HepG2 (cell line): Measurements from ENCODE around the gene SLC10A1. TPM values are rescaled to one million over a fixed set of nuclear protein-coding genes. Genes with fewer than 3 reads are reported as not detected.

ENCODE experiments used
- AKAP8 ChIP-seq: sonication (generic); formaldehyde crosslinking; IDR thresholded peaks from 2 replicates; pipeline ENCODE4 v1.5.1; 2020; ENCODE audit warnings: mild to moderate bottlenecking, missing genetic modification reagents
- CBX1 ChIP-seq: IDR thresholded peaks from one replicate; pipeline ENCODE4 v1.6.1; 2016; ENCODE audit warnings: antibody characterized with exemption, low read depth
- CREM ChIP-seq, 2 experiments: sonication (generic) in 1 of 2; formaldehyde crosslinking in 1 of 2; IDR thresholded peaks; 2 replicates each; pipeline versions ENCODE4 v1.4.0 to v1.6.1; 2016 to 2020; ENCODE audit warnings: antibody characterized with exemption in 1 of 2, mild to moderate bottlenecking in 1 of 2, missing genetic modification reagents in 1 of 2
- FIP1L1 ChIP-seq: fragments of 200-400 bp; formaldehyde crosslinking; IDR thresholded peaks from 2 replicates; pipeline ENCODE4 v1.6.1; 2018; ENCODE audit warnings: low read depth, mild to moderate bottlenecking, low read length, moderate library complexity, borderline replicate concordance; ENCODE audit not compliant: insufficient read depth
- IRX3 ChIP-seq: sonication (generic); formaldehyde crosslinking; IDR thresholded peaks from 2 replicates; pipeline ENCODE4 v1.8.1; 2023; ENCODE audit warnings: mild to moderate bottlenecking, low read depth, missing genetic modification reagents, borderline replicate concordance
- NCOA2 ChIP-seq: sonication (generic); formaldehyde crosslinking; IDR thresholded peaks from 2 replicates; pipeline ENCODE4 v1.8.0; 2022; ENCODE audit warnings: inconsistent platforms
- NRL ChIP-seq: sonication (generic); formaldehyde crosslinking; IDR thresholded peaks from 2 replicates; pipeline ENCODE4 v1.5.0; 2020; ENCODE audit warnings: missing genetic modification reagents, mild to moderate bottlenecking, moderate library complexity, borderline replicate concordance
- PRDM4 ChIP-seq: sonication (generic); formaldehyde crosslinking; IDR thresholded peaks from 2 replicates; pipeline ENCODE4 v1.9.0; 2021; ENCODE audit warnings: missing genetic modification reagents, borderline replicate concordance
- RFX3 ChIP-seq: IDR thresholded peaks from 2 replicates; pipeline ENCODE4 v1.6.1; 2016; ENCODE audit warnings: missing biosample characterization, missing genetic modification reagents
- SOX5 ChIP-seq: IDR thresholded peaks from 2 replicates; pipeline ENCODE4 v1.6.1; 2016; ENCODE audit warnings: borderline replicate concordance
- TSC22D2 ChIP-seq: sonication (generic); formaldehyde crosslinking; IDR thresholded peaks from 2 replicates; pipeline ENCODE4 v1.5.1; 2020; ENCODE audit warnings: missing genetic modification reagents, mild to moderate bottlenecking, borderline replicate concordance
- ZBTB10 ChIP-seq: sonication (generic); formaldehyde crosslinking; IDR thresholded peaks from 2 replicates; pipeline ENCODE4 v1.4.0; 2020; ENCODE audit warnings: missing genetic modification reagents, borderline replicate concordance
- ZHX2 ChIP-seq, 2 experiments: sonication (generic) in 1 of 2; formaldehyde crosslinking in 1 of 2; IDR thresholded peaks; 2 replicates each; pipeline versions ENCODE4 v1.6.1 to v1.9.0; 2014 to 2022; ENCODE audit warnings: antibody characterized with exemption in 1 of 2, borderline replicate concordance in 1 of 2, inconsistent platforms in 1 of 2, low read depth in 1 of 2, missing genetic modification reagents in 1 of 2
- ZNF10 ChIP-seq: sonication (generic); formaldehyde crosslinking; IDR thresholded peaks from 2 replicates; pipeline ENCODE4 v1.4.0; 2020; ENCODE audit warnings: mild to moderate bottlenecking, low read depth, missing genetic modification reagents, borderline replicate concordance
- ZNF124 ChIP-seq: sonication (generic); formaldehyde crosslinking; IDR thresholded peaks from 2 replicates; pipeline ENCODE4 v1.4.0; 2020; ENCODE audit warnings: missing genetic modification reagents
- ZNF652 ChIP-seq: IDR thresholded peaks from 2 replicates; pipeline ENCODE4 v1.6.1; 2016; ENCODE audit warnings: low read depth, borderline replicate concordance
- ZNF740 ChIP-seq: sonication (generic); formaldehyde crosslinking; IDR thresholded peaks from 2 replicates; pipeline ENCODE4 v1.4.0; 2020; ENCODE audit warnings: missing genetic modification reagents
- ZNF839 ChIP-seq: sonication (generic); formaldehyde crosslinking; IDR thresholded peaks from 2 replicates; pipeline ENCODE4 v1.4.0; 2020; ENCODE audit warnings: missing genetic modification reagents, mild to moderate bottlenecking, borderline replicate concordance
- polyA plus RNA-seq, 8 experiments: library from polyadenylated mRNA; depleted of rRNA in 3 of 8; stranded (reverse) in 7 of 8; unstranded in 1 of 8; fragments of >200 nt; fragmentation: Illumina TruSeq in 4 of 8; extraction: Trizol in 4 of 8; gene quantifications; 2 replicates each; pipeline versions ENCODE4 v1.2.1 to v1.2.3, GENCODE V29; 2011 to 2016; ENCODE audit warnings: low read depth in 4 of 8, missing spikeins in 1 of 8, mixed read lengths in 1 of 8; ENCODE audit not compliant: insufficient read depth in 1 of 8
- total RNA-seq, 5 experiments: library from RNA; depleted of rRNA; stranded (reverse); fragments of >200 nt; fragmentation: Illumina TruSeq; extraction: Trizol; gene quantifications; 2 replicates each; pipeline ENCODE4 v1.2.3, GENCODE V29; 2016; ENCODE audit warnings: low read depth in 1 of 5

The SLC10A1 gene
- total and polyA plus RNA-seq, 2 of the 13 experiments (the other 11 are each of a cell fraction or from before 2014, with no cell fraction given), result 0.17 TPM; not detected in 1

GRCh38 chr14:69766984-69767368 is 30.1 kb downstream of the SLC10A1 start, which contains the start of gene SRSF5 (continued):
- peak; percentile 82; the same call in 1 of the 2 replicates for TF ChIP-seq NRL
- TF ChIP-seq AKAP8 (CRISPR knock-in tag), result no peak
- peak; percentile 54; the same call in 1 of the 2 replicates for TF ChIP-seq ZNF839 (CRISPR knock-in tag)
- TF ChIP-seq ZNF124, result peak; percentile 33; the same call in 1 of the 2 replicates
- TF ChIP-seq IRX3 (CRISPR knock-in tag), result no peak
- no peak for TF ChIP-seq ZNF652 (CRISPR knock-in tag)
- no peak for TF ChIP-seq RFX3 (CRISPR knock-in tag)
- TF ChIP-seq ZNF10, result no peak
- TF ChIP-seq ZHX2 (IDR thresholded peaks at IDR 0.05; ENCODE audit: low read depth), result peak; percentile 98
- no peak for TF ChIP-seq ZHX2 (CRISPR knock-in tag; IDR thresholded peaks at IDR 0.05; ENCODE audit: borderline replicate concordance)
- TF ChIP-seq FIP1L1, result no peak
- TF ChIP-seq NCOA2 (CRISPR knock-in tag), result no peak
- 0 out of 2 replicates have a peak, but pooled peaks have one; percentile 11 for TF ChIP-seq ZNF740 (CRISPR knock-in tag)
- TF ChIP-seq CREM (IDR thresholded peaks at IDR 0.05), result peak; percentile 97
- TF ChIP-seq CREM (CRISPR knock-in tag; IDR thresholded peaks at IDR 0.05), result peak; percentile 65; the same call in 1 of the 2 replicates
- TF ChIP-seq CBX1, result peak; percentile 97
- peak; percentile 19; the same call in 1 of the 2 replicates for TF ChIP-seq TSC22D2
- no peak for TF ChIP-seq PRDM4 (CRISPR knock-in tag)
- TF ChIP-seq ZBTB10, result no peak
- peak; percentile 49; the same call in 1 of the 2 replicates for TF ChIP-seq SOX5 (CRISPR knock-in tag)
